22Rv1 (cell line): Measurements from ENCODE around the gene TEX11.
"Not testable (repeated sequence)": the region's sequence is repeated elsewhere in the genome, so short reads cannot be mapped to it uniquely, and the experiment has no call there.

Source experiments
- ZFX ChIP-seq: fragments of 450-650 bp; IDR thresholded peaks from 2 replicates; pipeline ENCODE4 v1.6.1; 2017; ENCODE audit warnings: antibody characterized with exemption, borderline replicate concordance
- TF ChIP-seq, protein P1 (sequence below): fragments of 450-650 bp; IDR thresholded peaks from 2 replicates; pipeline ENCODE4 v1.5.1; 2017; ENCODE audit warnings: mild to moderate bottlenecking

DNA sequence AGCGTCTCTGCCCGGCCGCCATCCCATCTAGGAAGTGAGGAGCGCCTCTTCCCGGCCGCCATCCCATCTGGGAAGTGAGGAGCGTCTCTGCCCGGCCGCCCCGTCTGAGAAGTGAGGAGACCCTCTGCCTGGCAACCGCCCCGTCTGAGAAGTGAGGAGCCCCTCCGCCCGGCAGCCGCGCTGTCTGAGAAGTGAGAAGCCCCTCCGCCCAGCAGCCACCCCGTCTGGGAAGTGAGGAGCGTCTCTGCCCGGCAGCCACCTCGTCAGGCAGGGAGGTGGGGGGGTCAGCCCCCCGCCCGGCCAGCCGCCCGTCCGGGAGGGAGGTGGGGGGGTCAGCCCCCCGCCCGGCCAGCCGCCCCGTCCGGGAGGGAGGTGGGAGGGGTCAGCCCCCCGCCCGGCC is 229.1 kb downstream of the TEX11 start:
- TF ChIP-seq, protein P1, sequence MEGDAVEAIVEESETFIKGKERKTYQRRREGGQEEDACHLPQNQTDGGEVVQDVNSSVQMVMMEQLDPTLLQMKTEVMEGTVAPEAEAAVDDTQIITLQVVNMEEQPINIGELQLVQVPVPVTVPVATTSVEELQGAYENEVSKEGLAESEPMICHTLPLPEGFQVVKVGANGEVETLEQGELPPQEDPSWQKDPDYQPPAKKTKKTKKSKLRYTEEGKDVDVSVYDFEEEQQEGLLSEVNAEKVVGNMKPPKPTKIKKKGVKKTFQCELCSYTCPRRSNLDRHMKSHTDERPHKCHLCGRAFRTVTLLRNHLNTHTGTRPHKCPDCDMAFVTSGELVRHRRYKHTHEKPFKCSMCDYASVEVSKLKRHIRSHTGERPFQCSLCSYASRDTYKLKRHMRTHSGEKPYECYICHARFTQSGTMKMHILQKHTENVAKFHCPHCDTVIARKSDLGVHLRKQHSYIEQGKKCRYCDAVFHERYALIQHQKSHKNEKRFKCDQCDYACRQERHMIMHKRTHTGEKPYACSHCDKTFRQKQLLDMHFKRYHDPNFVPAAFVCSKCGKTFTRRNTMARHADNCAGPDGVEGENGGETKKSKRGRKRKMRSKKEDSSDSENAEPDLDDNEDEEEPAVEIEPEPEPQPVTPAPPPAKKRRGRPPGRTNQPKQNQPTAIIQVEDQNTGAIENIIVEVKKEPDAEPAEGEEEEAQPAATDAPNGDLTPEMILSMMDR, result not testable (repeated sequence)
- not testable (repeated sequence) for TF ChIP-seq ZFX
